Activated CD8-positive, alpha-beta memory T cell treated with anti-CD3 and anti-CD28 coated beads, Interleukin-2, amount 10 ng/mL, durations not matched to agents 7 days and 5 days (primary cell): ENCODE data around the gene NEK11. TPM values are rescaled to one million over a fixed set of nuclear protein-coding genes. Genes with fewer than 3 reads are reported as not detected.
"Not testable (repeated sequence)": the region's sequence is repeated elsewhere in the genome, so short reads cannot be mapped to it uniquely, and the experiment has no call there.

ENCODE experiments used
- ATAC-seq: fragments of 150-1000 bp; cut with Tn5 transposase; one replicate; pipeline ENCODE4 v1.10.0; 2021; ENCODE audit warnings: moderate library complexity
- CTCF ChIA-PET: fragments of 350-600 bp; sonication (Branson Sonifier 250); formaldehyde crosslinking; loops from one replicate; lab custom pipeline; 2021; ENCODE audit warnings: antibody characterized with exemption; lab: Charles Lee
- DNase-seq: peaks from one replicate; pipeline ENCODE4 v3.0.0-alpha.2; 2020
- H3K27ac Mint-ChIP-seq: one replicate; pipeline ENCODE4 v1.8.0; 2021; ENCODE audit warnings: mild to moderate bottlenecking, mixed read lengths
- H3K27me3 Mint-ChIP-seq: one replicate; pipeline ENCODE4 v1.8.0; 2021; ENCODE audit warnings: mixed read lengths
- H3K36me3 Mint-ChIP-seq: one replicate; pipeline ENCODE4 v1.8.0; 2021; ENCODE audit warnings: mild to moderate bottlenecking, mixed read lengths
- H3K4me1 Mint-ChIP-seq: one replicate; pipeline ENCODE4 v1.8.0; 2021; ENCODE audit warnings: mixed read lengths
- H3K4me3 Mint-ChIP-seq: one replicate; pipeline ENCODE4 v1.8.0; 2021; ENCODE audit warnings: mild to moderate bottlenecking, moderate library complexity, mixed read lengths
- H3K9me3 Mint-ChIP-seq: one replicate; pipeline ENCODE4 v1.8.0; 2022; ENCODE audit warnings: low read depth, mixed read lengths
- total RNA-seq, 2 experiments: library from RNA; stranded (reverse); gene quantifications; one replicate each; pipeline ENCODE4 v1.2.3, GENCODE V29; 2021

The NEK11 gene
- total RNA-seq, 2 experiments from 2014 or later = 0.96 to 1.3 TPM

GRCh38 chr3:131323792-131324191 lies 297.1 kb downstream of the NEK11 start:
- no peaks in the 10 kb centered on the region for H3K27me3 Mint-ChIP-seq
- no peaks in the 10 kb centered on the region for H3K9me3 Mint-ChIP-seq
- no peaks in the 10 kb centered on the region for H3K36me3 Mint-ChIP-seq
- CTCF ChIA-PET = no interaction called here
- no peak for DNase-seq
- H3K27ac Mint-ChIP-seq = no peak overlapping the region
- no peak overlapping the region for H3K4me3 Mint-ChIP-seq
- ATAC-seq = no peak
- no peaks in the 10 kb centered on the region for H3K4me1 Mint-ChIP-seq

- Mint-ChIP-seq H3K4me1 (no peaks in the 10 kb centered on the region), H3K27me3 (no peaks in the 10 kb centered on the region), H3K4me3 (no peak overlapping the region), H3K9me3 (no peaks in the 10 kb centered on the region), H3K36me3 (no peaks in the 10 kb centered on the region), H3K27ac (no peak overlapping the region)
- DNase-seq (no peak), ATAC-seq (no peak)
- CTCF ChIA-PET = no interaction called here
Measured at GRCh38 chr3:131324923-131325322, 298.2 kb downstream of the NEK11 start.

DNA sequence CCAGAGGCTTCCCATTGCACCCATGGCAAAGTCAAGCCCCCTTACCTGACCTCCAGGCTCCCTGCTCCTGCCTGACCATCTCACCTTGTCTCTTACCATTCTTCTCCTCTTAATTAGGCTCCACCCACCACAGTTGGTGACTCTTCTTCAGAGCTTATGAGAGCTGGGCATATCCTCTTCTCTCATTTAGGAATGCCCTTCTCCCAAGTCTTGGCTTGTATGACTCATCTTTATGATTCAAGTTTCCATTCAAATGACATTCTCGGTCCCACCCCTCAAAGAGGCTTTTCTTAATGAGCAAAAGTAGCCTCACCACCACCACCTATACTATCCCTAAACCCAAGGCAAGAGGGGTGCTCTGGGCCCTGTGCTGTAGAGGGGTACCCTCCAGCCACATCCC lies 299.6 kb downstream of the NEK11 start:
- CTCF ChIA-PET = no interaction called here
- no peak overlapping the region for H3K4me3 Mint-ChIP-seq
- H3K4me1 Mint-ChIP-seq = no peaks in the 10 kb centered on the region
- H3K27me3 Mint-ChIP-seq = no peaks in the 10 kb centered on the region
- no peaks in the 10 kb centered on the region for H3K36me3 Mint-ChIP-seq
- DNase-seq (no peak), ATAC-seq (no peak)
- no peak overlapping the region for H3K27ac Mint-ChIP-seq
- no peaks in the 10 kb centered on the region for H3K9me3 Mint-ChIP-seq

DNA sequence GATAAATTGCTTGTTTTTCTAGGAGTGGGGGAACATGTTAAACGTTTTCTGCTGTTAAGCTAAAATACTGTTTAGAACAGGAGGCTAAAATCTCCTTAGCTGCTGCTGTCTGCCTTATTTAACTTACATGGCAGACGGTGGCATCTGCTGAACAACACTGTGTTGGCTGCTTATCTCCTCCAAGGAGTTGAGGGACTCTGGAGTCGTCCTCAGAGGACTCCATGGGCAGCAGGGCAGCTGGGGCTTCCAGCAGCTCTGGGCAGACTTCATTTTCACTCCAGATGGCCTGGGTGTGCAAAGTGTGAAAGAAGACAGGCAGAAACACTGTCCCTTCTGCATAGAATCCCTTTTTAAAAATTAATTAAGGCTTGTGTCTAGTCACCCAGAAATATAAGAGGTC lies 302.0 kb downstream of the NEK11 start:
- DNase-seq (no peak), ATAC-seq (no peak)
- no peak overlapping the region for H3K27ac Mint-ChIP-seq
- no peaks in the 10 kb centered on the region for H3K9me3 Mint-ChIP-seq
- no peaks in the 10 kb centered on the region for H3K4me1 Mint-ChIP-seq
- H3K36me3 Mint-ChIP-seq = no peaks in the 10 kb centered on the region
- no peaks in the 10 kb centered on the region for H3K27me3 Mint-ChIP-seq
- CTCF ChIA-PET = no interaction called here
- no peak overlapping the region for H3K4me3 Mint-ChIP-seq

- Mint-ChIP-seq H3K9me3 (no peaks in the 10 kb centered on the region), H3K27ac (no peak overlapping the region), H3K4me3 (no peak overlapping the region), H3K27me3 (peaks cover 2% of the 10 kb centered on the region), H3K36me3 (no peaks in the 10 kb centered on the region), H3K4me1 (no peaks in the 10 kb centered on the region)
- DNase-seq = no peak
- CTCF ChIA-PET = no interaction called here
- ATAC-seq = no peak
Measured at GRCh38 chr3:131329774-131330173, 303.1 kb downstream of the NEK11 start.

GRCh38 chr3:131331456-131332085 lies 304.9 kb downstream of the NEK11 start:
- DNase-seq, H3K4me3 Mint-ChIP-seq, H3K27ac Mint-ChIP-seq, ATAC-seq, H3K27me3 Mint-ChIP-seq, H3K4me1 Mint-ChIP-seq, H3K9me3 Mint-ChIP-seq, CTCF ChIA-PET, H3K36me3 Mint-ChIP-seq: not testable (repeated sequence)

- Mint-ChIP-seq H3K27me3 (peaks cover 5% of the 10 kb centered on the region), H3K9me3 (peaks cover 2% of the 10 kb centered on the region), H3K4me1 (no peaks in the 10 kb centered on the region), H3K36me3 (no peaks in the 10 kb centered on the region), H3K4me3 (no peak overlapping the region), H3K27ac (no peak overlapping the region)
- ATAC-seq (no peak), DNase-seq (no peak)
- CTCF ChIA-PET = no interaction called here
Measured at GRCh38 chr3:131338948-131339640, 312.4 kb downstream of the NEK11 start.

DNA sequence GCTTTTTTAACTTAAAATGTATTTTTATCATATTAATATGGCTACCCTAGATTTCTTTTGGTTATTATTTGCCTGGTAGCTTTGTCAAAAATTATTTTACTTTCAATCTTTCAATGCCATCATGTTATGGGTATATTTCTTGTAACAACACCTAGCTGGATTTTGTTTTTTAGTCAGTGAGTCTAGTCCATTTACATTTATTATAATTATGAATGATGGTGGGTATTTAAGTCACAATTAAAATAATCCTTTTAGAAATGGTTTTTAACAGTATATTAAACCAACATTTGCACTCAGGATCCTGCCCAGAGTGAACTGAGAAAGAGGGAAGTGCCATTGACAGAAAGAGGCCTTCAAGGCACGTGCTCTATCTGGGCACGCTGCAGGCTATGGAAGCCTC lies 315.1 kb downstream of the NEK11 start:
- DNase-seq (no peak), ATAC-seq (no peak)
- Mint-ChIP-seq H3K27me3 (peaks cover 3% of the 10 kb centered on the region), H3K36me3 (no peaks in the 10 kb centered on the region), H3K27ac (no peak overlapping the region), H3K9me3 (peaks cover 2% of the 10 kb centered on the region), H3K4me1 (no peaks in the 10 kb centered on the region), H3K4me3 (no peak overlapping the region)
- CTCF ChIA-PET = no interaction called here

- H3K4me3 Mint-ChIP-seq = no peak overlapping the region
- ATAC-seq (no peak), DNase-seq (no peak)
- H3K4me1 Mint-ChIP-seq = no peaks in the 10 kb centered on the region
- no peaks in the 10 kb centered on the region for H3K36me3 Mint-ChIP-seq
- H3K27ac Mint-ChIP-seq = no peak overlapping the region
- no peaks in the 10 kb centered on the region for H3K9me3 Mint-ChIP-seq
- CTCF ChIA-PET = no interaction called here
- H3K27me3 Mint-ChIP-seq = no peaks in the 10 kb centered on the region
Measured at GRCh38 chr3:131348911-131349310, 322.2 kb downstream of the NEK11 start.

- ATAC-seq (no peak), DNase-seq (no peak)
- Mint-ChIP-seq H3K27me3 (no peaks in the 10 kb centered on the region), H3K4me3 (no peak overlapping the region), H3K36me3 (no peaks in the 10 kb centered on the region), H3K27ac (no peak overlapping the region), H3K4me1 (no peaks in the 10 kb centered on the region), H3K9me3 (no peaks in the 10 kb centered on the region)
- CTCF ChIA-PET = no interaction called here
Measured at GRCh38 chr3:131349454-131349853, 322.8 kb downstream of the NEK11 start.

- Mint-ChIP-seq H3K4me3 (no peak overlapping the region), H3K4me1 (no peaks in the 10 kb centered on the region), H3K27me3 (no peaks in the 10 kb centered on the region), H3K27ac (no peak overlapping the region), H3K36me3 (no peaks in the 10 kb centered on the region), H3K9me3 (no peaks in the 10 kb centered on the region)
- CTCF ChIA-PET = no interaction called here
- ATAC-seq (no peak), DNase-seq (no peak)
Measured at GRCh38 chr3:131349946-131350347, 323.3 kb downstream of the NEK11 start.

GRCh38 chr3:131350506-131350905 lies 323.8 kb downstream of the NEK11 start:
- CTCF ChIA-PET = no interaction called here
- Mint-ChIP-seq H3K4me3 (no peak overlapping the region), H3K36me3 (no peaks in the 10 kb centered on the region), H3K27ac (no peak overlapping the region), H3K27me3 (no peaks in the 10 kb centered on the region), H3K4me1 (no peaks in the 10 kb centered on the region), H3K9me3 (no peaks in the 10 kb centered on the region)
- DNase-seq (no peak), ATAC-seq (no peak)

DNA sequence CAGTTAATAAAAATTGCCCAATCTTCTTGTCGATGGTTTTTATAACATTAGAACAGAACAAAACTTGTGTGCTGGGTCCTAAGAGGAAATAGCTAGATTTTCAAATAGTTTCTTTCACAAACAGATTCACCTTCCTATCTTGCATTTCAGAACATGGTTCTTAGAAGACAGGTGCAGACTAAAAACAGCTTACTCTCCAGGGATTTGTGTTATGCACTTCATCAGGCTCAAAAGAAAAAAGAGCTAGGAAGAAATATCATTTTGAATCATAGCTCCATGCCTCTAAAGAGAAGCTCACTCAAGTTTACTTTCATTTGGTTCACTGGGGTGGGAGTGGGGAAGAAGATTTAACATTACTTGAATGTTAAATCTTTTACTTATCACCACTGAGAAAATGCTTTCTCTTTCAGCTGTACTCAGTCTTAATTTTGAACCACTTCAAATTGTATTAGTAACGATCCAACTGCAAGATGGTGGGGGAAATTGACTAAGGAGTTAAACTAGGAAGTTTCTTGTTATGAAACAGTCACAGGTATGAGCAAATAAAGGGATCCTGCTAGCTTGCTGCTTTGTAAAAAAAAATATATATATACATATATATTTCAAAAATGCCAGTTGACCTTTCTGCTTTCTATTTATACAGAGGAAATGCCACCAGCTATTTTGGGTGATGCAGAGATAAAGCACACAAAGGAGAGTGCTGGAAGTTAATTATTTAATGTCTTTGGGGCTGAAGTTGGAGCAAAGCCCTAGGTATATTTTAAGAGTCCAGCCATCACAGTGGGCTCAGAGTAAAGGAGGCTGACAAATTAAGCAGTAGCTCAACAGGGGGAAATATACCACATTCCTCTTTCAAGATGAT lies 326.6 kb downstream of the NEK11 start:
- H3K9me3 Mint-ChIP-seq = no peaks in the 10 kb centered on the region
- no peaks in the 10 kb centered on the region for H3K36me3 Mint-ChIP-seq
- ATAC-seq (no peak), DNase-seq (no peak)
- H3K27ac Mint-ChIP-seq = no peak overlapping the region
- H3K4me1 Mint-ChIP-seq = no peaks in the 10 kb centered on the region
- CTCF ChIA-PET = no interaction called here
- no peak overlapping the region for H3K4me3 Mint-ChIP-seq
- no peaks in the 10 kb centered on the region for H3K27me3 Mint-ChIP-seq

DNA sequence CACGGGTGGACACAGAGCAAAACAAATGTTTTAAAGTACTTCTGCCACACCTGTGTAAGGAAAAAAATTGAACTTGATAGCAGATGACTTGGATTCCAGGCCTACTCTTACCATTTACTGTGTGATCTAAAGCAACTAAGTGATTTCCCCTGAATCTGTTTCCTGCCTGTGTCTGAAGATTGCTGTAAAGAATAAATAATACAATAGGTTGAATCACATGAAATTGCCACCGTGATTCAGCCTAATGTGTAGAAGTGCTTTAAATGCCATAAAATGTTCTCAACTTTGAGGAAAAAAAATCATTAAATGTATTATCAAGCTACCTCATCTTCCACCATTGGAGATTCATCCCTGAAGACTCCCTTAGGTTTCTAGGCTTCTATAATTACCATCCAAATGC lies 327.3 kb downstream of the NEK11 start:
- Mint-ChIP-seq H3K27me3 (no peaks in the 10 kb centered on the region), H3K4me3 (no peak overlapping the region), H3K27ac (no peak overlapping the region), H3K4me1 (no peaks in the 10 kb centered on the region), H3K36me3 (no peaks in the 10 kb centered on the region), H3K9me3 (no peaks in the 10 kb centered on the region)
- DNase-seq = no peak
- ATAC-seq = no peak
- CTCF ChIA-PET = no interaction called here
